HG03439 (cell line): Measurements from ENCODE around the gene SYT8.
"Not testable (repeated sequence)": the region's sequence is repeated elsewhere in the genome, so short reads cannot be mapped to it uniquely, and the experiment has no call there.

Source experiments
- ATAC-seq: cut with Tn5 transposase; IDR thresholded peaks from one replicate; pipeline ENCODE4 v1.9.1; 2021; ENCODE audit warnings: mild to moderate bottlenecking, moderate library complexity; ENCODE audit not compliant: unreplicated experiment

The SYT8 gene, protein sequence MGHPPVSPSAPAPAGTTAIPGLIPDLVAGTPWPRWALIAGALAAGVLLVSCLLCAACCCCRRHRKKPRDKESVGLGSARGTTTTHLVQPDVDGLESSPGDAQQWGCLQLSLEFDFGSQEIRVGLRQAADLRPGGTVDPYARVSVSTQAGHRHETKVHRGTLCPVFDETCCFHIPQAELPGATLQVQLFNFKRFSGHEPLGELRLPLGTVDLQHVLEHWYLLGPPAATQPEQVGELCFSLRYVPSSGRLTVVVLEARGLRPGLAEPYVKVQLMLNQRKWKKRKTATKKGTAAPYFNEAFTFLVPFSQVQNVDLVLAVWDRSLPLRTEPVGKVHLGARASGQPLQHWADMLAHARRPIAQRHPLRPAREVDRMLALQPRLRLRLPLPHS

DNA sequence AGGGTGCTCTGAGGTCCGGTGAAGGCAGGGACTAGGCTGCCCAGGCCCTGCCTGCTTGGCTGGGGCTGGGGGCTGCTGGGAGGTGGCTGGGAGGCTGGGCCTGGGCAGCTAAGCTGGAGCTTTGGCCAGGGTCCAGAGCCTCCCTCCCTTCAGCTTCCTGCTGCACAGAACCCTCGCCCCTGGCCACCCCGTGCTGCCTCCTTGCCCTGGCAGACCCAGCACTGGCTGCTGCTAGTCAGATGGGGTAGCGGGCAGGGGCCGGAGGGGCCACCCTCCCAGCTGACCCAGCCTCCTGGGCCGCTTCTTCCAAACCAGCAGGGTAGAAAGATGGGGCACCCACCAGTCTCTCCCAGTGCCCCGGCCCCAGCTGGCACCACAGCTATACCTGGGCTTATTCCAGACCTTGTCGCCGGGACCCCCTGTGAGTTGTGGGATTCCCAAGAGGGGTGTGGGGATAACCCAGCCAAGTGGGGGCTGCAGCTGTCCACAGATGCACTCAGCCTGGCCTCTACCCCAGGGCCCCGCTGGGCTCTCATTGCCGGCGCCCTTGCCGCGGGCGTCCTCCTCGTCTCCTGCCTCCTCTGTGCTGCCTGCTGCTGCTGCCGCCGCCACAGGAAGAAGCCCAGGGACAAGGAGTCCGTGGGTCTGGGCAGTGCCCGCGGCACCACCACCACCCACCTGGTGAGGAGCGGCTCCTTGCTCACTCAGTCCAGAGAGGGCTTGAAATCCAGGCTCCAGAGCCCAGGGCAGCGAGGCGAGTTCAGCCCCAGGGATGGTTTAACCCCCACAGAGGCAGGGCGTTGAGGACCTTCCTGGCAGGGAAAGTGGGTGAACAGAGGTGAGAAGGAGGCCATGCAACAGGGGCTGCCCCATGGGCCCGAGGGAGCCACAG is at the start of gene SYT8:
Gene SYT8 (plus strand): TSS at position 212 of the 892 bp plus-strand sequence. CDS start 116 bp downstream, at position 328.
- ATAC-seq, result no peak

DNA sequence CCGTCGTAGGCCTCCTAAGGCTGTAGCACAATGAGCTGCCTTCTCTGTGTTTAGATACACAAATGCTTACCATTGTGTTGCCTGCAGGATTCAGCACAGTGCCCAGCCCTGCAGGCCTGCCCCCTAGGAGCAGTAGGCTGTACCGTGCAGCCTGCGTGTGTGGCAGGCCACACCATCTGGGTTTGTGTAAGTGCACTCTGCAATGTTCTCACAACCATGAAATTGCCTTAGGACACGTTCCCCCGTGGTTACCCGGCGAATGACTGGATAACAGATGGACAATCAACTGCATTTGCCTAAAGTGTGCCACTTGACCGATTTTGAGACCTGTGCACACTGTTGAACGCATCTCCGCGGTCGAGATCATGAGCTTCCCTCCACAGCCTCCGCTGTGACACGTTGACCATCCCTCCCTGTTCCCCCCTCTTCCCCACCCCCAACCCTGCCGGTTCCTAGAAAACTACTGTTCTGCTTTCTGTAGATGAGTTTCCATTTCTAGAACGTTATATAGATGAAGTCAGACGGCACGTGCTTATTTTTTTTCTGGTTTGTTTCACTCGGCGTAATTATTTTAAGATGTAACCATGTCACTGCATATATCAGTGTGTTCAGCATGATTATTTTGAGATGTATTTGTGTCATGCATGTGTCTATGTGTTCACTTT is 48.9 kb upstream of the SYT8 start:
- ATAC-seq, result no peak

DNA sequence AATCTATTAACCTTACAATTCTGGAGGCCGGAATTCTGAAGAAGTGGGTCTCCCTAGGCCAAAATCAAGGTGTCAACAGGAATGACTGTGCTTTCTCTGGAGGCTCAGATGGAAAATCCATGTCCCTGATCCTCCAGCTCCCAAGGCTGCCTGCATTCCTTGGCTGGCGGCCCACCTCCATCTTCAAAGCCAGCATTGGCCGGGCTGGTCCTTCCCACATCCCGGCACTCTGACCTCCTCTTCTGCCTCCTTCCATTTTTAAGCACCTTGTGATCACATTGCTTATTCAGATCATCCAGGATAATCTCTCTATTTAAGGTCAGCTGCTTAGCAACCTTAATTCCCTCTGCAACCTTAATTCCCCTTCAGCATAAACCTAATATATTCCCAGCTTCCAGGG is 48.3 kb upstream of the SYT8 start:
- no peak for ATAC-seq

DNA sequence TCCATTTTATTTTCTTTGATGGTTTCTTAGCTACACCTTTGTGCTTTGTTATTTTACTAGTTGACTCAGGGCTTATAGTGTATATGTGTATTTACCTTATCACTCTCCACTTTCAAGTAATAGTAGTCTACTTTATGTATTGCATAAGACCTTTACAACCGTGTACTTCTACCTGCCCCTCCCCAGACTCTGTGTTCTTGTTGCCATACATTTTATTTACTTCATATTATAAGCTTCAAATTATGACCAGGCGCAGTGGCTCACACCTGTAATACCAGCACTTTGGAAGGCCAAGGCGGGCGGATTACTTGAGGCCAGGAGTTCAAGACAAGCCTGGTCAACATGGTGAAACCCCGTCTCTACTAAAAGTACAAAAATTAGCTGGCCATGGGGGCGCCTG is 42.9 kb upstream of the SYT8 start:
- ATAC-seq, result no peak

DNA sequence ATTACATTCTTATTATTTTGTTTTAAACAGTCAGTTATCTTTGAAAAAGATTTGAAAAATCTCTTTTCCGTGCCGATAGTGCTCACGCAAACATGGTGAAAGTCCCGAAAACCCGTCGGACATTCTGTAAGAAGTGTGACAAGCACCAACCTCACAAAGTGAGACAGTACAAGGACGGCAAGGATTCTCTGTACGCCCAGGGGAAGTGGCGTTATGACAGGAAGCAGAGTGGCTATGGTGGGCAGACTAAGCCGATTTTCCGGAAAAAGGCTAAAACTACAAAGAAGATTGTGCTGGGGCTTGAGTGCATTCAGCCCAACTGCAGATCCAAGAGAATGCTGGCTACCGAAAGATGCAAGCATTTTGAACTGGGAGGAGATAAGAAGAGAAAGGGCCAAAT is 42.3 kb upstream of the SYT8 start:
- no peak for ATAC-seq

DNA sequence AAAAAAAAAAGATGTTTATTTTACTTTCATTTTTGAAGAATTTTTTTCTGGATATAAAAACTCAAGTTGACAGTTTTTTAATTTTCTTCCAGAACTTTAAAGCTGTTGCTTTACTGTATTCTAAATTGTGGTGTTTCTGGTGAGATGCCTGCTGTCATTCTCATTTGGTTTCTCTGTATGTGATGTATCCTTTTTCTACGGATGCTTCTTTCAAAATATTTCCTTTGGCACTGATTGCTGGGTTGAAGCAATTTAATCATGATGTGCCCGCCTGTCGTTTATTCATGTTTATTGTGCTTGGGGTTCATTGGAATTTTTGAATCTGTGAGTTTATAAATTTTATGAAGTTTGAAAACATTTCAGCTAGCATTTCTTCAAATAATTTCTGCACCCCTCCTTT is 41.7 kb upstream of the SYT8 start:
- no peak for ATAC-seq

DNA sequence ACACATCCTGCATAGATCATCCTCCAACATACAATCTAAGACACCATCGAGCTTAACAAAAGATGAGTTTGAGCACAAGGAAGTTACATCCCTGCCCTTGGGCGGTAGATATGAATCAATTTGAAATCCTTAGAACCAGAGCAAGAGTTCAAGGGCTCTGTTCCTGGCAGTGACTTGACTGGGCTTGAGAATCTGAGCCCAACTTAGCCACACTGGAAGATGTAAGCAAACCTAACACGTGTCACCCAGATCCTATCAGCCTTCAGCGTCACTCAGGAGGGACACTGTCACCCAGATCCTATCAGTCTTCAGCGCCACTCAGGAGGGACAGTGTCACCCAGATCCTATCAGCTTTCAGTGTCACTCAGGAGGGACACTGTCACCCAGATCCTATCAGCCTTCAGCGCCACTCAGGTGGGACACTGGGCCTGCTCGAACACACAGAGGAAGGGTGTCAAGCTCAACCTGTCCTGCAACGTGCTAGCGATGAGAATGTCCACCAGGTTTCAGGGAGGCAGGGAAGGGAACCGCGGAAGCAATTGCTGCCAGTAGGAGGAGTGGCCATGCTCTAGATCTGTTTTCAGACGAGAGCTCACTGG is 38.3 kb upstream of the SYT8 start:
- no peak for ATAC-seq

DNA sequence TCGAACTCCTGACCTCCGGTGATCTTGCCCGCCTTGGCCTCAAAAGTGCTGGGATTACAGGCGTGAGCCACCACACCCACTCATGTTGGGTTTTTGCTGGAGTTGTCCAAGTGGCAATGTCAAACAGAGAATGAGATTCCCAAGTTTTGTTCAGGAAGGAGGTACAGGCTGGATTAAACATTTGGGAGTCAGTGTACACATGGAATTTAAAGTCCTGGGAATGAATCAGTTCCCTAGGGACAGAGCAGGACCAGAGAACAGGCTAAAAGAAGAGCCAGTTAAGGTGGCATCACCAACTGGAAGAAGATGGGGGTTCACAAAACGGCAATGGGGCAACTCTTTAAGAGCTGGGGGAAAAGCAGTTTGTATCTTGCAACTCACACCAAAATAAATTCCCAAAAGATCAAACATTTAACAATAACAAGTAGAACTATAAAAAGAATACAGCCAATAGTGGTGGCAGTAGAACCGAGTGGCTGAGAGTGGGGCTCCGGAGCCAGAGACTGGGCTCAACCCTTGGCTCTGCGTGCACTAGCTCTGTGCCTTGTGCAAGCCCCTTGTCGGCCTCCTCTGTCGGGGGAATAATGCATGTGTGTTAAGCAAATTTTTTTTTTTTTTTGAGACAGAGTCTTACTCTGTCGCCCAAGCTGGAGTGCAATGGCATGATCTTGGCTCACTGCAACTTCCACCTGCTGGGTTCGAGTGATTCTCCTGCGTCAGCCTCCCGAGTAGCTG is 37.2 kb upstream of the SYT8 start:
- ATAC-seq, result no peak

DNA sequence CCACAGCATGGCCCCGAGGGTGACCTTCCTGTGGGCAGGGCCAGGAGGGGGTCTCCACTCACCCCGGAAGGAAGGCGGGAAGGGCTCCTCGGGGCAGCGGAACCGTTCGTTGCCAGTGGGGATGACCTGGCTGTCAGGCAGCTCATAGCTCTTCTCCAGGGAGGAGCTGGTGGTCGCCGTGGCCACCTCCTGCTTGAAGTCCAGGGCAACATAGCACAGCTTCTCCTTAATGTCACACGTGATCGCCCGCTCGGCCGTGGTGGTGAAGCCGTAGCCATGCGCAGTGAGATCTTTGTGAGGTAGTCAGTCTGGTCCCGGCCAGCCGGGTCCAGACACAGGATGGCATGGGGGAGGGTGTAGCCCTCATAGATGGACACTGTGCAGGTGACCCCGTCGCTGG is 31.5 kb upstream of the SYT8 start:
- ATAC-seq, result no peak

DNA sequence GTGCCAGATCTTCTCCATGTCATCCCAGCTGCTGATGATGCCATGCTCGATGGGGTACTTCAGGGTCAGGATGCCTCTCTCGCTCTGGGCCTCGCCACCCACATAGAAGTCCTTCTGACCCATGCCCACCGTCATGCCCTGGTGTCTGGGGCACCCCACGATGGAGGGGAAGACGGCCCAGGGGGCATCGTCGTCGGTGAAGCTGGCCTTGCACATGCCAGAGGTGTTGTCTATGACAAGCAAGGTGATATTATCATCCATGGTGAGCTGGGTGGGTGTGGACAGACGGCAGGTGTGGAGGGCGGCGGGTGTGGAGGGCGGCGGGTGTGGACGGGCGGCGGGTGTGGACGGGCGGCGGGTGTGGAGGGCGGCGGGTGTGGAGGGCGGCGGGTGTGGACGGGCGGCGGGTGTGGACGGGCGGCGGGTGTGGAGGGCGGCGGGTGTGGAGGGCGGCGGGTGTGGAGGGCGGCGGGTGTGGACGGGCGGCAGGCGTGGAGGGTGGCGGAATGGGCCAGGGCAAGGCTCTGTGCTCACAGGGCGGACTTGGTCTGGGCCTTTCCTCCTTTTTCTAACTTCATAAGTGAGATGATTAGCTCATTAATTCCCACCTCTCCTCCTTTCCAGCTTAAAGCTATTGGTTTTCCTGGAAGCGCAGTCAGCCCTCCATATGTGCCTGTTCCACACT is 30.8 kb upstream of the SYT8 start:
- not testable (repeated sequence) for ATAC-seq

DNA sequence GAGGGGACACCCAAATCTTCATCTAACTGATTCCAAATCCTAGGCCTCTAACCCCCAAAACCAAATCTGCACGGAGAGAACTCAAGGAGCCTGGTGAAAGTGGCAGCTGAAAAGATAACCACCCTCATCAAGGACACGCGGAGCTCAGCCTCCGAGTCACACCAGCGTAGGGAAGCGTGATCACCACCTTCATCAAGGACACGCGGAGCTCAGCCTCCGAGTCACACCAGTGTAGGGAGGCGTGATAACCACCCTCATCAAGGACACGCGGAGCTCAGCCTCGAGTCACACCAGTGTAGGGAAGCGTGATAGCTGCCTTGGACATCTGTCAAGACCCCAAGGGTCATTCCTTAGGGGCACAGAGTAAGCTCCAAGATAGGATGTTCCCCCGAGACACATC is 29.3 kb upstream of the SYT8 start:
- ATAC-seq, result no peak

DNA sequence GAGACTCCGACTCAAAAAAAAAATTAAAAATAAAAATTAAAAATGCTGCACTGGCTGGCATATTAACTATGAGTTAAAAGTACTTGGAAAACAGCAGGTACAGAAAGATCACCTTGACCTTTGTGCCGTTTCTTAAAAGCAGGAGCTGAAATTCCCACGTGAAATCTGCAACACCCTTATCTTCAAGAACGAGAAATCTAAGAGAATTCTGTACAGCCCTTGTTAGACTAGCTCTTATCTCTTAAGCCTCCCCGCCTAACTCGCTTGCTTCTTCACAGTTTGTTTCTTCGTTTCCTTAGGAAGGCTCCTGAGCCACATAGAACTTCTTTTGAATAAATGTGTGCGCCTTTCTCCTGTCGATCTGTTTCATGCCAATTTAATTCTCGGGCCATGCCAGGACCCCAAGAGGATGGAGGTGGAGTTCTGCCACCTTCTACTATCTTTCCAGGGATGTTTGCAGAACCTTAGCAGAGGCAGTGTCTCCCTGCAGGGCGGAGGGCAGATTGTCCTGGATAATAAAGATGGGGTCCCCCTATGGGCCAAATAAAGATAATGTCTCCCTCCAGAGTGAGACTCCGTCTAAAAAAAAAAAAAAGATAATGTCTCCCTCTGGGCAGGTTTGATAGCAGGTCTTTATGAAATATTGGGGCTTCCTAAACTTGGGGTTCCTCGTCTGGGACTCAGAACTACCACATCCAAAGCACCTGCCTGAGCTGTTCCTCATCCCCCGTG is 27.4 kb upstream of the SYT8 start:
- ATAC-seq, result no peak

DNA sequence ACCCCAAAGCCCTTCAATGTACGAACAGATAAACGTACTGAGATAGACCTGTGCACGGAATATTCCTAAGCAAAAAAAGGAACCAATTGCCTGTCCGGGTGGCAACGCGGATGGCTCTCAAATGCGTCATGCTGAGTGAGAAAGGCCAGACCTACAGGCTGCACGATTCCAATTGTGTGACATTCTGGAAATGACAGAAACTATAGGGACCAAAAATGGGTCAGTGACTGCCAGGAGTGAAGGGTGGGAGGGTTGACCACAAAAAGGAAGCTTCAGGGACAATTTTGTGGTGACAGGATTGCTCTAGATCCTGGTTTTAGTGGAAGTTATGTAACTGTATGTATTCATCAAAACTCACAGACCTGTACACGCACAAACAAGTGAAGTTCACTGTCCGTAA is 24.0 kb upstream of the SYT8 start:
- no peak for ATAC-seq

DNA sequence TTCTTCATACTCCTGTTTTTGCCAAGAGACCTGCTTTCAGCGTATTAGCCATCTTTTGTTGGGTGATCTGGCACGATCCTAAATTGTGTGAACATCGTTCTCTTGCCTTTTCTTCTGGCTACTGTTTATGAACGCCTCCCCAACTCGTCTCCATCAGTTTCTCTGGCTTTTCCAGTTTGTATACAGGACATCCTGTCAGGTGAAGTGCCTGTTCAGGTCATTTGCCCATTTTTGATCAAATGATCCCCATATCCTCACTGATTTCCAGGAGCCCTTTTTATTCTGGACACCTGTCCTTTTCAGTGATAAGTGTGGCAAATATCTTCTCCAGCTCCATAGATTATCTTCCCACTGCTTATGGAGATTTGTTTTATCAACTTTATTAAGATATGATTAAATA is 22.5 kb upstream of the SYT8 start:
- ATAC-seq, result no peak

DNA sequence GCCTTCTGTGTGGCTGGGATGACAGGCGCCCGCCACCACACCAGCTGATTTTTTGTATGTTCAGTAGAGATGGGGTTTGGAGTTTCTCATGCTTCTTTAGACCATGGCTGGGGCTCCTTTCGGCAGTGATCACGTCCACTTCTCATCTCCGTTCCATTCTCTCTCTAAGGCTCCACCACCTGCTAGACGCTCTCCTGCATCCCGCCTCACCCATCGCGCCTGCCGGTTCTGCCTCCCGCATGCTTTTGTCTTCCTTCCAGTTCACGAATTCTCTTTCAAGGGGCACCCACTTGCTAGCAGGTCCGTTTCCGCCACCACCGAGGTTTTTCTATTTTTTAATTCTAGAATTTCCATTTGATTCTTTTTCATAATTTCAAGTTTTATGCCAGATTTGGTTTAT is 22.0 kb upstream of the SYT8 start:
- no peak for ATAC-seq

DNA sequence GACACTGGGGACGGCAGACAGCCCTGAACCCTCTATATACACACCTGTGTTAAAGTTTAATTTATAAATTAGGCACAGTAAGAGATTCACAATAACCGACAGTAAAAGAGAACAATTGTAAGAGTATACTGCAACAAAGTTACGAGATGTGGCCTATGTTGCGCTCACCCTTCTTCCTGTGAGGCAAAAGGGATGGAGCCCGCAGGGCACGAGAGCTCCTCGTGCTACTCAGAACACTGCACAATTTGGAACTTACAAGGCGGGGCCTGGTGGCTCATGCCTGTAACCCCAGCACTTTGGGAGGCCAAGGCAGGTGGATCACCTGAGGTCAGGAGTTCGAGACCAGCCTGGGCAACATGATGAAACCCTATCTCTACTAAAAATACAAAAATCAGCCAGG is 21.4 kb upstream of the SYT8 start:
- not testable (repeated sequence) for ATAC-seq

DNA sequence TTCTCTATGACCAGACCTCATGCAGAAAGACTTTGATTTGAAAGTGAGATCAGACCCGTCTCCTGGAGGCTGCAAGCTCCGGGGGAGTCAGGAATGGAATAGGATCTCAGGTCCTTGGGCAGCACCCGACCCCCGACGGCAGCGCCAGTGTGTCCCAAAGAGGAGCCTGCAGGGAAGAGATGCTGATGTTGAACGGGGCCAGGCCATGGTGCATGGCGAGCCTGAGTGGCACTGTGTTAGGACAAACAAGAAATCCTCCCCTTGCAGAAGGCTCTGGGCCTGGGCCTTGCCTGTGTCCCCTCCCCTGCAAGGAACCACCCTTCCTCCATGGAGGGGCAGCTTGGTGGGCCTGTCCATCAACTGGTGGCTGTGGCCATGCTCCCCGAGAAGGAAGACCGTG is 20.1 kb upstream of the SYT8 start:
- ATAC-seq, result no peak

DNA sequence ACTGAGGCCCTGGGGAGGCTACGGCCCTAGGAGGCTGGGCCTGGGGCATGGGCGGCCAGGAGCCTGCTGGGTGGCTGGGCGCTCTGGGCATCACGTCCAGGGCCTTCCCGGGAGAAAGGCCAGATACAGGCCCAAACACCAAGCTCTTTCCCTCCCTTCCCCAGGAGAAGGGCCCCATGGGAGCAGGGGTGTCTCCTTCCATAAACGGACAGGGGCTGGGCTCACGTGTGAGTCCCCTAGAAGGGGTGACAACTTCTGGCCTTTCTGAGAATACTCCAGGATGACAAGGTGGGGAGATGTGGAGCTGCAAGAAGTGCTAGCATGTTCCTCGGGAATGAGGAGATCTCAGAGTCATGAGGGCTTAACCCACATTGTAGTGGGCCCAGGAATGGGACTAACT is 19.5 kb upstream of the SYT8 start:
- no peak for ATAC-seq

DNA sequence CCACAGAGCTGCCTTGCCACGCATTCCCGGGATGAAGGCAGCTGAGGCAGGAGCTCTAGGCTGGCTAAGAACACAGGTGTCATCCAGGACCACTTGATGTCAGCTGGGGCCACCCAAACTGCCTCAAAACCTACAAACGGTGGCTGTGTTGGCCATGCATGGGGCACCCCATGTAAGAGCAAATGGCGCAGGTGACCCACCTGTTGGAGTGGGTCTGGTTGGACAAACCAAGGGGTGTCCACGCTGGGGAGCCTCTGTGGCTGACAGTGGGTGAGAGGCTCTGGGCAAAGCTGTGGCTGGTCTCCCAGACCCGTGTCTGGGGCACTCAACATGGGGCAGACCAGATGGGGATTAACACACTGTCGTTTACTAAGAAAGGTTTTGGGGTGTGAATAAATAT is 19.0 kb upstream of the SYT8 start:
- ATAC-seq, result no peak
